Measurements from ENCODE around the gene HYAL1.

The HYAL1 gene

GRCh38 chr3:50342813-50343633 lies 39.6 kb upstream of the HYAL1 start:
- H3K27ac ChIP-seq (ENCODE audit: low read depth, low read length) = no peak overlapping the region
- H2BK12ac ChIP-seq (ENCODE audit: low read length) = no peak overlapping the region
- no peak overlapping the region for H2AFZ ChIP-seq (ENCODE audit: insufficient read depth, low read length, poor library complexity)
- no peaks in the 10 kb centered on the region for H3K79me1 ChIP-seq (ENCODE audit: low read length)
- H3K4me2 ChIP-seq (ENCODE audit: low read length) = no peak overlapping the region
- peaks cover 7% of the 10 kb centered on the region for H3K9me3 ChIP-seq (ENCODE audit: insufficient read depth, low read depth, low read length)
- H3K4me3 ChIP-seq (ENCODE audit: low read depth, low read length) = no peak overlapping the region
- no peak overlapping the region for H3K4ac ChIP-seq (ENCODE audit: low read depth, low read length)
- H4K91ac ChIP-seq (ENCODE audit: low read depth, low read length) = no peak overlapping the region
- no peak overlapping the region for H2BK5ac ChIP-seq (ENCODE audit: low read depth, low read length, poor library complexity)
- H3K23ac ChIP-seq (ENCODE audit: low read length) = no peak overlapping the region
- no peak overlapping the region for H3K18ac ChIP-seq (ENCODE audit: low read length)
- H2BK120ac ChIP-seq (ENCODE audit: insufficient read depth, low read length, poor library complexity) = no peak overlapping the region
- no peak overlapping the region for H2AK5ac ChIP-seq (ENCODE audit: low read length)
- H4K12ac ChIP-seq (ENCODE audit: low read depth, low read length) = no peak overlapping the region
- no peak overlapping the region for H3K9ac ChIP-seq (ENCODE audit: low read length)
- H3K79me2 ChIP-seq (ENCODE audit: control insufficient read depth, insufficient read depth, low read length, poor library complexity) = no peaks in the 10 kb centered on the region
- H3K36me3 ChIP-seq (ENCODE audit: control insufficient read depth in 1 of 2, insufficient read depth in 2 of 2, low read length in 2 of 2) = peaks cover 3 to 4% of the 10 kb centered on the region in 2 experiments
- peaks cover 31% of the 10 kb centered on the region for H3K27me3 ChIP-seq (ENCODE audit: insufficient read depth, low read length)
- WGBS (ENCODE audit: extremely low coverage, insufficient coverage, insufficient read length) = no CpG with 5 or more reads among the region's 13 CpGs
- no peak overlapping the region for H3K14ac ChIP-seq (ENCODE audit: low read length)
- peaks cover 14 to 17% of the 10 kb centered on the region in 2 experiments for H3K4me1 ChIP-seq (ENCODE audit: control insufficient read depth in 1 of 2, insufficient read depth in 2 of 2, low read length in 2 of 2)
- H4K8ac ChIP-seq (ENCODE audit: low read depth, low read length) = no peak overlapping the region
- DNase-seq = peak in 1 of 2 donors; percentile 25

GRCh38 chr3:50341996-50342650 lies 38.7 kb upstream of the HYAL1 start:
- H3K4me2 ChIP-seq (ENCODE audit: low read length) = no peak overlapping the region
- H3K36me3 ChIP-seq (ENCODE audit: control insufficient read depth in 1 of 2, insufficient read depth in 2 of 2, low read length in 2 of 2) = no peaks in the 10 kb centered on the region
- no peak overlapping the region for H3K23ac ChIP-seq (ENCODE audit: low read length)
- peaks cover 19 to 21% of the 10 kb centered on the region in 2 experiments for H3K4me1 ChIP-seq (ENCODE audit: control insufficient read depth in 1 of 2, insufficient read depth in 2 of 2, low read length in 2 of 2)
- no peak overlapping the region for H2AK5ac ChIP-seq (ENCODE audit: low read length)
- no peak overlapping the region for H2BK5ac ChIP-seq (ENCODE audit: low read depth, low read length, poor library complexity)
- DNase-seq = no peak
- no peak overlapping the region for H4K8ac ChIP-seq (ENCODE audit: low read depth, low read length)
- no CpG with 5 or more reads among the region's 13 CpGs for WGBS (ENCODE audit: extremely low coverage, insufficient coverage, insufficient read length)
- H3K9ac ChIP-seq (ENCODE audit: low read length) = no peak overlapping the region
- H2BK120ac ChIP-seq (ENCODE audit: insufficient read depth, low read length, poor library complexity) = no peak overlapping the region
- H3K14ac ChIP-seq (ENCODE audit: low read length) = no peak overlapping the region
- no peak overlapping the region for H3K4ac ChIP-seq (ENCODE audit: low read depth, low read length)
- H2AFZ ChIP-seq (ENCODE audit: insufficient read depth, low read length, poor library complexity) = no peak overlapping the region
- H4K91ac ChIP-seq (ENCODE audit: low read depth, low read length) = no peak overlapping the region
- peaks cover 6% of the 10 kb centered on the region for H3K9me3 ChIP-seq (ENCODE audit: insufficient read depth, low read depth, low read length)
- H3K27ac ChIP-seq (ENCODE audit: low read depth, low read length) = no peak overlapping the region
- H3K4me3 ChIP-seq (ENCODE audit: low read depth, low read length) = no peak overlapping the region
- peaks cover 31% of the 10 kb centered on the region for H3K27me3 ChIP-seq (ENCODE audit: insufficient read depth, low read length)
- H4K12ac ChIP-seq (ENCODE audit: low read depth, low read length) = no peak overlapping the region
- no peak overlapping the region for H3K18ac ChIP-seq (ENCODE audit: low read length)
- H2BK12ac ChIP-seq (ENCODE audit: low read length) = no peak overlapping the region
- H3K79me2 ChIP-seq (ENCODE audit: control insufficient read depth, insufficient read depth, low read length, poor library complexity) = peaks cover 4% of the 10 kb centered on the region
- H3K79me1 ChIP-seq (ENCODE audit: low read length) = peaks cover 5% of the 10 kb centered on the region

DNA sequence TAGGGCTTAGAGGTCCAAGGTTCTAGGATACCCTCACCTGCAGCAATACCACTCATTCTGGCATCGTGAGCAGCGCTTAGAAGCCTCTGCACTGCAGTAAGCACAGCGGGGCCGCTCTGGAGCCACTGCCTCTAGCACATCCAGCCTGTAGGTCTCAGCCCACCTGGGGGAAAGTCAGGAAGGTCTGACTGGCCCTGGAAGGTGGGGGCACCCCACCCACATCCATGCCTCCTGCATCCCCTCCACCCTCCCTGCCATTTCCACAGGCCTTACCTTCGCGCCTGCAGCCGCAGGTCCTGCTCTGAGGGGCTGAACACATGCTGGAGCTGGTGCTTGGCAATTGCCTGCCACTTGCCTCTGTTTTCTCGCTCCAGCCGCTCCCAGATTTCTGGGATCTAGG lies 38.2 kb upstream of the HYAL1 start:
- no peak overlapping the region for H3K14ac ChIP-seq (ENCODE audit: low read length)
- H3K4me1 ChIP-seq (ENCODE audit: control insufficient read depth in 1 of 2, insufficient read depth in 2 of 2, low read length in 2 of 2) = peaks cover 19 to 21% of the 10 kb centered on the region in 2 experiments
- peaks cover 31% of the 10 kb centered on the region for H3K27me3 ChIP-seq (ENCODE audit: insufficient read depth, low read length)
- no peak overlapping the region for H4K12ac ChIP-seq (ENCODE audit: low read depth, low read length)
- H3K4me3 ChIP-seq (ENCODE audit: low read depth, low read length) = no peak overlapping the region
- no peak overlapping the region for H3K18ac ChIP-seq (ENCODE audit: low read length)
- H2AK5ac ChIP-seq (ENCODE audit: low read length) = no peak overlapping the region
- no peak overlapping the region for H3K4me2 ChIP-seq (ENCODE audit: low read length)
- DNase-seq = no peak
- H3K79me2 ChIP-seq (ENCODE audit: control insufficient read depth, insufficient read depth, low read length, poor library complexity) = peaks cover 9% of the 10 kb centered on the region
- H3K9me3 ChIP-seq (ENCODE audit: insufficient read depth, low read depth, low read length) = peaks cover 6% of the 10 kb centered on the region
- H4K91ac ChIP-seq (ENCODE audit: low read depth, low read length) = no peak overlapping the region
- H2AFZ ChIP-seq (ENCODE audit: insufficient read depth, low read length, poor library complexity) = no peak overlapping the region
- no CpG with 5 or more reads among the region's 9 CpGs for WGBS (ENCODE audit: extremely low coverage, insufficient coverage, insufficient read length)
- H3K79me1 ChIP-seq (ENCODE audit: low read length) = peaks cover 11% of the 10 kb centered on the region
- no peak overlapping the region for H2BK5ac ChIP-seq (ENCODE audit: low read depth, low read length, poor library complexity)
- H4K8ac ChIP-seq (ENCODE audit: low read depth, low read length) = no peak overlapping the region
- no peak overlapping the region for H3K4ac ChIP-seq (ENCODE audit: low read depth, low read length)
- no peaks in the 10 kb centered on the region for H3K36me3 ChIP-seq (ENCODE audit: control insufficient read depth in 1 of 2, insufficient read depth in 2 of 2, low read length in 2 of 2)
- no peak overlapping the region for H3K9ac ChIP-seq (ENCODE audit: low read length)
- no peak overlapping the region for H2BK12ac ChIP-seq (ENCODE audit: low read length)
- H3K23ac ChIP-seq (ENCODE audit: low read length) = no peak overlapping the region
- H3K27ac ChIP-seq (ENCODE audit: low read depth, low read length) = no peak overlapping the region
- no peak overlapping the region for H2BK120ac ChIP-seq (ENCODE audit: insufficient read depth, low read length, poor library complexity)

DNA sequence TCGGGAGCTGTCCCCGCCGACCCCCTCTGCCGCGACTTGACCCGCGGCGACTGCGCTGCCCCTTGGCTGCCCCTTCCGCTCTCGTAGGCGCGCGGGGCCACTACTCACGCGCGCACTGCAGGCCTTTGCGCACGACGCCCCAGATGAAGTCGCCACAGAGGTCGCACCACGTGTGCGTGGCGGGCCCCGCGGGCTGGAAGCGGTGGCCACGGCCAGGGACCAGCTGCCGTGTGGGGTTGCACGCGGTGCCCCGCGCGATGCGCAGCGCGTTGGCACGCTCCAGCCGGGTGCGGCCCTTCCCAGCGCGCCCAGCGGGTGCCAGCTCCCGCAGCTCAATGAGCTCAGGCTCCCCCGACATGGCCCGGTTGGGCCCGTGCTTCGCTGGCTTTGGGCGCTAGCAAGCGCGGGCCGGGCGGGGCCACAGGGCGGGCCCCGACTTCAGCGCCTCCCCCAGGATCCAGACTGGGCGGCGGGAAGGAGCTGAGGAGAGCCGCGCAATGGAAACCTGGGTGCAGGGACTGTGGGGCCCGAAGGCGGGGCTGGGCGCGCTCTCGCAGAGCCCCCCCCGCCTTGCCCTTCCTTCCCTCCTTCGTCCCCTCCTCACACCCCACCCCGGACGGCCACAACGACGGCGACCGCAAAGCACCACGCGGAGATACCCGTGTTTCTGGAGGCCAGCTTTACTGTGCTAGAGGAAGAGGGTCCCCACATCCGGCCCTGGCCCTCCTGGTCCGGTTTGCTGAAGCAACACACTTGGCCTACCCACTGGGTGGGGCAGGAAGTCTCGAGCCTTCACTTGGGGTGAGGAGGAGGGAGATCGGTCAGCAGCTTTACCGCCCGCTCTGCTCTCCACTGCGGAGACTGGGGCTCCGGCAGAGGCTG lies 37.3 kb upstream of the HYAL1 start, which contains the start of gene RASSF1:
Gene RASSF1 (minus strand): TSS at position 389 of the 882 bp plus-strand sequence. CDS start 31 bp downstream, at position 358.
- Histone ChIP-seq H2AK5ac (ENCODE audit: low read length) (no peak within 1 kb of the TSS), H3K18ac (ENCODE audit: low read length) (no peak within 1 kb of the TSS), H3K4me1 (ENCODE audit: control insufficient read depth in 1 of 2, insufficient read depth in 2 of 2, low read length in 2 of 2) (peaks cover 19 to 23% of the 10 kb centered on the region in 2 experiments), H3K14ac (ENCODE audit: low read length) (no peak within 1 kb of the TSS), H2BK5ac (ENCODE audit: low read depth, low read length, poor library complexity) (no peak within 1 kb of the TSS), H4K8ac (ENCODE audit: low read depth, low read length) (no peak within 1 kb of the TSS), H3K27me3 (ENCODE audit: insufficient read depth, low read length) (peaks cover 31% of the 10 kb centered on the region), H4K12ac (ENCODE audit: low read depth, low read length) (no peak within 1 kb of the TSS), H2AFZ (ENCODE audit: insufficient read depth, low read length, poor library complexity) (peak within 1 kb of the TSS; percentile 13), H3K36me3 (ENCODE audit: control insufficient read depth in 1 of 2, insufficient read depth in 2 of 2, low read length in 2 of 2) (peaks cover 0 to 2% of the 10 kb centered on the region in 2 experiments), H3K9me3 (ENCODE audit: insufficient read depth, low read depth, low read length) (peaks cover 6% of the 10 kb centered on the region), H4K91ac (ENCODE audit: low read depth, low read length) (no peak within 1 kb of the TSS), H3K23ac (ENCODE audit: low read length) (no peak within 1 kb of the TSS), H3K4ac (ENCODE audit: low read depth, low read length) (no peak within 1 kb of the TSS), H3K79me1 (ENCODE audit: low read length) (peaks cover 12% of the 10 kb centered on the region), H3K27ac (ENCODE audit: low read depth, low read length) (no peak within 1 kb of the TSS), H2BK12ac (ENCODE audit: low read length) (no peak within 1 kb of the TSS), H3K4me3 (ENCODE audit: low read depth, low read length) (peak within 1 kb of the TSS; percentile 46), H2BK120ac (ENCODE audit: insufficient read depth, low read length, poor library complexity) (no peak within 1 kb of the TSS), H3K9ac (ENCODE audit: low read length) (no peak within 1 kb of the TSS), H3K4me2 (ENCODE audit: low read length) (peak within 1 kb of the TSS; percentile 59), H3K79me2 (ENCODE audit: control insufficient read depth, insufficient read depth, low read length, poor library complexity) (peaks cover 14% of the 10 kb centered on the region)
- no peak for DNase-seq
- WGBS (ENCODE audit: extremely low coverage, insufficient coverage, insufficient read length) = no CpG with 5 or more reads among the region's 85 CpGs

Measured in trophoblast cell (in vitro differentiated cells and primary cell).